Activated effector memory CD4-positive, alpha-beta T cell treated with Interleukin-2 at 50 U/mL for 16 hours (primary cell): ENCODE data around the gene C11orf68.
"Not testable (repeated sequence)": the region's sequence is repeated elsewhere in the genome, so short reads cannot be mapped to it uniquely, and the experiment has no call there.

Experiments used
- DNase-seq: peaks from one replicate; pipeline ENCODE4 v3.0.0-alpha.2; 2020

Gene C11orf68

GRCh38 chr11:65918211-65919140, at the start of gene C11orf68:
Gene C11orf68 (minus strand): TSS chr11:65919062. CDS start chr11:65919031, 31 bp downstream.
- no peak for DNase-seq

- DNase-seq = no peak
These were observed 48.6 kb upstream of the C11orf68 start for GRCh38 chr11:65967329-65967934.

- DNase-seq = no peak
These were observed 47.3 kb upstream of the C11orf68 start for GRCh38 chr11:65965986-65966762.

- DNase-seq = no peak
These were observed 46.0 kb upstream of the C11orf68 start for GRCh38 chr11:65964906-65965305.

- no peak for DNase-seq
These were observed 43.3 kb upstream of the C11orf68 start for GRCh38 chr11:65962141-65962564.

- DNase-seq = peak; percentile 92
These were observed 42.6 kb upstream of the C11orf68 start, which contains the start of gene SART1 for GRCh38 chr11:65961267-65962140. Gene SART1 (plus strand): TSS chr11:65961734. CDS start chr11:65961781, 47 bp downstream.

- DNase-seq = no peak
These were observed 42.0 kb upstream of the C11orf68 start for GRCh38 chr11:65960824-65961266.

- no peak for DNase-seq
These were observed 40.0 kb upstream of the C11orf68 start for GRCh38 chr11:65958774-65959420.

GRCh38 chr11:65958291-65958690, 39.4 kb upstream of the C11orf68 start:
- no peak for DNase-seq

- no peak for DNase-seq
These were observed 35.9 kb upstream of the C11orf68 start for GRCh38 chr11:65954771-65955170.

GRCh38 chr11:65953471-65953870, 34.6 kb upstream of the C11orf68 start:
- no peak for DNase-seq

GRCh38 chr11:65952052-65952521, 33.2 kb upstream of the C11orf68 start:
- DNase-seq = no peak

GRCh38 chr11:65951641-65952040, 32.8 kb upstream of the C11orf68 start:
- DNase-seq = not testable (repeated sequence)

- not testable (repeated sequence) for DNase-seq
These were observed 31.8 kb upstream of the C11orf68 start for GRCh38 chr11:65950711-65951110.

- DNase-seq = no peak
These were observed 28.8 kb upstream of the C11orf68 start for GRCh38 chr11:65947603-65948125.

GRCh38 chr11:65947133-65947532, 28.3 kb upstream of the C11orf68 start:
- no peak for DNase-seq

GRCh38 chr11:65946655-65947054, 27.8 kb upstream of the C11orf68 start:
- no peak for DNase-seq

GRCh38 chr11:65945941-65946558, 27.2 kb upstream of the C11orf68 start:
- DNase-seq = no peak

GRCh38 chr11:65945430-65945911, 26.6 kb upstream of the C11orf68 start, which contains the start of gene TSGA10IP:
Gene TSGA10IP (plus strand): TSS chr11:65945480. CDS start chr11:65945676, 196 bp downstream.
- DNase-seq = no peak

GRCh38 chr11:65944767-65945166, 25.9 kb upstream of the C11orf68 start:
- DNase-seq = no peak
